GM19455 (cell line): ENCODE results near the gene VPS16.
"Not testable (repeated sequence)": the region's sequence is repeated elsewhere in the genome, so short reads cannot be mapped to it uniquely, and the experiment has no call there.

ENCODE experiments used
- ATAC-seq: cut with Tn5 transposase; IDR thresholded peaks from one replicate; pipeline ENCODE4 v1.9.1; 2021; ENCODE audit not compliant: unreplicated experiment

VPS16 gene

DNA sequence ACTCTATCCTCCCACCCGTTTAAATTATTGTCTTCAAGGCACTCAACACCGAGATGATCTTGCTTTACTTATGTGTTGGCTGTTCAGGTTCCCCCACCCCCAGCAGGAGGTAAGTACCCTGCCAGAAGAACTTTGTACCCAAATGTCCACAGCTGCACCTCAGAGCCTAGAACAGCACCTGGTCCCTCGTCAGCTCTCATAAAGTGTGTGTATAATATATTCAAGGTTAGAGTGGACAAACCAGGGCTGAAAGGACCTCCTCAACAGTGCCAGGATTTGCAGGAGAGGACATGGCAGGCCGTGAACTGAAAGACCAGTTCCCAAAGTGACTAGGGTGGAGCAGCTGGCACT is 34.2 kb upstream of the VPS16 start:
- ATAC-seq: no peak

DNA sequence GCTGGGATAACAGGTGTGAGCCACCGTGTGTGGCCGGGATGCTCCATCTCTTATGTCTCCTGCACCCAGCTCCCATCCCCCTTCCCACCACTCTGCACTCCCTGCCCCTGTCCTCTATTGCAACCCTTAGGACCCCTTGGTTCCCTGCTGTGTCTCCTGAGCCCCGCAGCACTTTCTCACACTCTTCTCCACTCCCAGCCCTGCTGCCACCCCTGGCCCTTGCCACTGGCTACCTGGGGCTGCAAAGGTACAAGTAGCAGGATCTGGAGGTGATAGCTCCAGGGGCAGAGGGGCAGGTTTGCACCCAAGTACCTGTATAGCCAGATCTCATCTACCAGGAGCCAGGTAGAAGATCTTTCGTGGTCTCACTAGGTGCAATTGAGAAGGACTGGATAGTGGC is 33.5 kb upstream of the VPS16 start:
- ATAC-seq: no peak

DNA sequence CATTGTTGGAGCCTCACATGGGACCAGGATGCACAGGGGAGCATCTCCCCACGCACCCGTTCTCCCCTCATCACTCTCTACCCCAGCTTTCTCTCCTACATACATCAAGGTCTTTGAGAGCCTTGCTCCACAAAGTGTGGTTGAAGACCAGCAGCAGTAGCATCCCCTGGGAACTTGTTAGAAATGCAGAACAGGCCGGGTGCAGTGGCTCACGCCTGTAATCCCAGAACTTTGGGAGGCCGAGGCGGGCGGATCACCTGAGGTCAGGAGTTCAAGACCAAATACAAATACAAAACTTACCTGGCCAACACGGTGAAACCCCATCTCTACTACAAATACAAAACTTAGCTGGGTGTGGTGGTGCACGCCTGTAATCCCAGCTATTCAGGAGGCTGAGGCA is 32.6 kb upstream of the VPS16 start:
- ATAC-seq: not testable (repeated sequence)

DNA sequence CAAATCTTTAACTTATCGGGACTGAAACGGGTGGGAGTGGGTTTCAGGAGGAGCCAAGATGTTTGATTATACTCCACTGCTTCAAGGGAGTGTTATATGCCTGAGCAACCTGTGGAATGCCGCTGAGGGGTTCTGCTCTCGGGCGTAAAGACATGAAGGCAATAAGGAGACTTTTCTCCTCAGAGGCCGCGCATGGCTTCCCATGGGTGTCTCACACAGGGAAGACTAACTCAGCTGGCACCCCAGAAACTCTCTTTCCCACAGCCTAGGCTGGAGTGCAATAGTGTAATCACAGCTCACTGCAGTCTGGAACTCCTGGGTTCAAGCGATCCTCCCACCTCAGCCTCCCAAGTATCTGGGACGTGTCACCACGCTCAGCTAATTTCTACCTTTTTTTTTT is 30.9 kb upstream of the VPS16 start:
- ATAC-seq: no peak

DNA sequence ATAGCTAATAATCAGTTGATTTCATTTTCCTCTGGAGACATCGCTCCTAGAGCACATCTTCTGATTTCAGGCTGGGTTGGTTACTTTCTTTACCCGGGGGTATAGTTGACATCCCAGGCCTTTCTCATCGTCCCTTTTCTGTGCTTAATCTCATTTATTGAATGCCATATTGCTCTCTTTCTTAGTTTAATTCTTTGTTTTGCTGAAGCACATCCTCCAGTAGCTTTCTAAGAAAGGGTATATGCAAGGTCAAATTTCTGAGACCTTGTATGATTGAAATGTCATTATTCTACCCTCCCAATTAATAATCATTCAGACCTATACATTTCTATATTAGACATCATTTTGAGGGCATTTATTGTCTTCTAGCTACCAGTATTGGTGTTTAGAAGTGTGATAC is 28.4 kb upstream of the VPS16 start:
- ATAC-seq: no peak

DNA sequence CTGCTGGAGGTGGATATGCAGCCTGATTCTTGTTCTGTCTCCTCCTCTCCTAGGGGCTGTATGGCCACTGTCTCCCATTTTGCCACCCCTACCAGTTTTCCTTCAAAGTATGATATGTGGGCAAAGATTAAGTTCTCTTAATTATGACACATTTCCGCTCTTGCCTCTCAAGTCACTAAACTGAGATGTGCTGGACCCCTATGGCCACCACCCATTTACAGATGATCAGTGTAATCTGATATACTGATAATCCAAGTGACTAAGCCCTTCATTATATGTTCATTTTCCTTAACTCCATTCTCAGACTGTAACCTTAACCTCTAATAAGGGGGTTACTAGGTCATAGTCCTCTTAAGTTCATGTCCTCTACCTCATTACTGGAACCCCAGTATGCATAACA is 26.5 kb upstream of the VPS16 start:
- ATAC-seq: no peak

DNA sequence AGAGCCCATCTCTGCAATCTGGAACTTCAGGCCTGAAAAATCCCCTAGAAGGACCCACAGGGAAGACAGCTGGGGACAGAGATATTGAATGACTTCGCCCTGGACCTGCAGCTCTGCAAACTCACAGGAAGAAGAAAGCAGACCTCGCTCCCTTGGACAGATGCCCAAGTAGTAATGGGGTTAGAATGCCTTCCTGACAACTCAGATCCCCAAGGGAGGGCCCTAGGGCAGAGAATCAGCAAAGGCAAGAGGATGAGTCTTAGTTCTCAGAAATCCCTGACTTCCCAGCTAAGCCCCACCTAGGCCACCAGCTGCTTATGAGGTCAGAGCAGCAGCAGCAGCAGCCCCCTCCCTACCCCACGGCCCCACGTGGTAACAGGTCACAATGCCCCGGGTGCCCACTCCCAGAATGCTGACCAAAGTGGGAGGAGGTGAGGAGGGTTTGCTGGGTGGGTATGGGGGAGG is 25.9 kb upstream of the VPS16 start, which contains the start of gene C20orf141:
Gene C20orf141, plus strand, starts transcription at position 401 of the 465 bp plus-strand sequence. CDS start 198 bp downstream, outside the sequence.
- ATAC-seq: no peak

DNA sequence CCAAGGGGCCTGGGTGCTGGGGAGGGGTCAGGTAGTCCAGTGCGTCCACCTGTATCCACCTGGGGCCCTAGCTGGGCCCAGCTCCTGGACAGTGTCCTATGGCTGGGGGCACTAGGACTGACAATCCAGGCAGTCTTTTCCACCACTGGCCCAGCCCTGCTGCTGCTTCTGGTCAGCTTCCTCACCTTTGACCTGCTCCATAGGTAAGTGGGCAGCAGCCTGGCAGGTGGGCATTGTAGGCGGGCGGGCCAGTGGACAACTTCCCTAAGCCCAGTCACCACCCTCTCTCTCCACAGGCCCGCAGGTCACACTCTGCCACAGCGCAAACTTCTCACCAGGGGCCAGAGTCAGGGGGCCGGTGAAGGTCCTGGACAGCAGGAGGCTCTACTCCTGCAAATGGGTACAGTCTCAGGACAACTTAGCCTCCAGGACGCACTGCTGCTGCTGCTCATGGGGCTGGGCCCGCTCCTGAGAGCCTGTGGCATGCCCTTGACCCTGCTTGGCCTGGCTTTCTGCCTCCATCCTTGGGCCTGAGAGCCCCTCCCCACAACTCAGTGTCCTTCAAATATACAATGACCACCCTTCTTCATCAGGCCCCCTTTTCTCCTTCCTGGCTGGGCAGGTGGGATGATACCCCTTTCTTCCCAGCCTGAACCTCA is 25.2 kb upstream of the VPS16 start:
- no peak for ATAC-seq

DNA sequence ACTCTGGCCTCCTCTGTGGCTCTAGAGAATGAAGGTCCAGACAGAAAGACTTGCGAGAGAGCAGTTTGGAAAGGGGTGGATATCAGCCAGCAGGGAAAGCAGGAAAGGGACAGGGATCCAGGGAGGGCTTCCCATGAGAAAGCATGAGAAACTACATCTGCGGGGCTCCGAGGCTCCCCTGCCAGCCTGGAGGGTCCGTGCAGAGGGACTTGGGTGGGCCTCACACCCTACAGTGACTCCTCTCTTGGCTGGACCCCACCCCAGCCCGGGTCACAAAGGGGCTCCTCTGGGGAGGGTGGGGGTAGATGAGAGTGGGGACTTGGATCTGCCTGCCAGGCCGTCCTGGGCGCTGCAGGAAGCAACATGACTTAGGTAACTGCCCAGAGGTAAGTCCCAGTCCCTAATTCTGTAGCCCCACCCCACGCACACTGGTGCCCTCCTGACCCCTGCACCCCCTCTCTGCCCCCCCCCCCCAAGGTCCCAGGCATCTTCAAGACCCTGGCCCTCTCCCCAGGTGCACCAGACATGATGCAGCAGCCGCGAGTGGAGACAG is 24.4 kb upstream of the VPS16 start, which contains the start of gene TMEM239:
Gene TMEM239, plus strand, starts transcription at position 335 of the 553 bp plus-strand sequence. Its CDS starts 191 bp downstream, at position 526.
- ATAC-seq: no peak

DNA sequence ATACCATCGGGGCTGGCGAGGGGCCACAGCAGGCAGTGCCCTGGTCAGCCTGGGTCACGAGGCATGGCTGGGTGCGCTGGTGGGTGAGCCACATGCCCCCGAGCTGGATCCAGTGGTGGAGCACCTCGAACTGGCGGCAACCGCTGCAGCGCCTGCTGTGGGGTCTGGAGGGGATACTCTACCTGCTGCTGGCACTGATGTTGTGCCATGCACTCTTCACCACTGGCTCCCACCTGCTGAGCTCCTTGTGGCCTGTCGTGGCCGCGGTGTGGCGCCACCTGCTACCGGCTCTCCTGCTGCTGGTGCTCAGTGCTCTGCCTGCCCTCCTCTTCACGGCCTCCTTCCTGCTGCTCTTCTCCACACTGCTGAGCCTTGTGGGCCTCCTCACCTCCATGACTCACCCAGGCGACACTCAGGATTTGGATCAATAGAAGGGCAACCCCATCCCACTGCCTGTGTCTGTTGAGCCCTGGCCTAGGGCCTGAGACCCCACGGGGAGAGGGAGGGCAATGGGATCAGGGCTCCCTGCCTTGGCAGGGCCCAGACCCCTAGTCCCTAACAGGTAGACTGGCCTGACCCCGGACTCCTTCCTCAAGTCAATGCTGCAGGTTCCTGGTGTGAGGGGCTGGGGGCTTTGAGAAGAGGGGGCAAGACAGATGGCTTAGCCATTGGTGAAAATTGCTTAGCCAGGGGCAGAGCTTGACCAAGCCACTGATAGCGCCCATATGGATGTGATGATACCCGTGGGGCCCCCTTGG is 23.8 kb upstream of the VPS16 start:
- ATAC-seq: no peak

DNA sequence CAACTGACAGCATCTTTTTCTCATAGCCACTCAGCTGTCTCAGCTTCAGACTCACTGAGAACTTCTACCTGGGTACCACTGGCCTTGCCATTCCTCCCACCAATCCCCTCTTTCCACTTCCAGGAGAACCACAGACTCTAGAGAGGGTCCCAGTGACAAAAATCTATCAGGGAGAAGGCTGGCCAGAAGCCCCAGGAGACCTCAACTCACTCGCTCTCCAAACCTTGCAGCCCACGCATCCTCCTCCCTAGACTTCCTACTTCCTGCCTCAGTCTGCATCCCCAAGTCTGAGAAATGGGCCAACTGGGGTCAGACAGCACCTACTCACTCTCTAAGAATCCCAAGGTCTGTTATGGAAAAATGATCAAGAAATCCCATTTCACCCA is 23.2 kb upstream of the VPS16 start:
- ATAC-seq: no peak

DNA sequence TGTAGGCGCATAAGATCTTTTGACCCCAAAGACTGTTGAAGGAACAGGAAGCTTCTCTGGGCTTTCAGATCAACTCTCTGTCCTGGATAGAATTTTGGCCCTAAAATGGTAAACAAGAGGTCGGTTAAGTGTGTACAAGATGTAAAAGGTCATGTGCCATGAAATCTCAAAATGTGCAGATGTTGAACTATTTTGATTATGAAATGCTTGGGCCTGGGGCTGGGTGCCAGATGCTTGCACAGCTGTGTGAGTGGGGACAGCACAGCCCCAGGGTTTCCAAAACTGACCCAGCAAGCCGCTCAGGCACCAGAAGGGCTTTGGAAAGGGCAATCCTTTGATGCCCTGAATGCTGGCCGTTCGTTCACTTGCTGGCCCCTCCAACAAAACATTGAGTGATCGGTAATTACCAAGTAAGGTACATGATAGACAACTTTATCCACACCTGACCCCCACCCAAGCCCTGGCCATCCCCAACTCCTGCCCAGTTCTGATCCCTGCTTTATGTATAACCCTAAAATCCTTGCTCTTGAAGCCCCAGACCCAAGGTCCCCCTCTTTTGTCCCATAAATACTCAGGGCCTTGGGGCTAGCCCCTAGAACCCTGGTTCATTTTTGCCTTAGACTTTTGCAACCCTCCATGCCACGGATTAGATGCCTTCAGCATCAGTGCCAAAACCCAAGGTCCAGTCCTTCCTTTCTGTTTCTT is 22.5 kb upstream of the VPS16 start:
- ATAC-seq: no peak

DNA sequence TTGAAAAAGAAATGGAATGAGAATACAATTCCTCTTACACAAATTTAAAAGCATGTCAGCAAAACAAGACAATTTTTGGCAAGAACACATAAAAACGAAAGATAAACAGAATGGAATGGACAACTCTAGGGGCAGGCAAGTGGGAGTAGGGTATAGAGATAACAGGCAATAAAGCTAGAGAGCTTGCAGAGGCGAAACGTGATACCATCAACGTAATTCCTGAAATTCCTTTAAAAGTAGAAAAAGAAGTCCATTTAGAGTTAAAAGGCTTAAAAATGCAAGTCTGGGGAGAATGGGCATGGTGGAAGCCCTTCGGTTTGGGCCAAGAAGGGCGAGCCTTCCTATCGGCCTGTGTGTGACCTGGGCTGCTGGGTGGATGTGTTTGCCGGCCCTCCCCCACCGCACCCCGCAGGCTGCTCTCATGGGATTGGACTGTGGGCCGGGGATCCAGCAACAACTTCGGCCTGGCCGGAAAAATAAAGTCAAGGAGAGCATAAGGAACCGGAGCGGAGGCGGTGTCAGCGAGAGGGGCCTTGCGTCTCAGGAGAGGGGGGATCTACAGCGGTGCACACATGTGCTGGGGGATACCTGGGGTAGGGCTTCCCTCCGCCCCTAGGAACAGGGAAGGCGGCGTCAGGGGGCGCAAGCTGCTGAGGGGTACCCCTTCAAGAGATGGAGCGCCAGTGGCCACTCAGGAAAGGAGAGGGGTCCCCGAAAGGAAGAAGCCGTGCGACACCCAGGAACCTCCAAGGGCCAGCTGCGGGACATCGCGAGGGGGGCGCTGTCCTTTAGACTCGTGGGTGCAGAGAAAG is 20.3 kb upstream of the VPS16 start:
- no peak for ATAC-seq

DNA sequence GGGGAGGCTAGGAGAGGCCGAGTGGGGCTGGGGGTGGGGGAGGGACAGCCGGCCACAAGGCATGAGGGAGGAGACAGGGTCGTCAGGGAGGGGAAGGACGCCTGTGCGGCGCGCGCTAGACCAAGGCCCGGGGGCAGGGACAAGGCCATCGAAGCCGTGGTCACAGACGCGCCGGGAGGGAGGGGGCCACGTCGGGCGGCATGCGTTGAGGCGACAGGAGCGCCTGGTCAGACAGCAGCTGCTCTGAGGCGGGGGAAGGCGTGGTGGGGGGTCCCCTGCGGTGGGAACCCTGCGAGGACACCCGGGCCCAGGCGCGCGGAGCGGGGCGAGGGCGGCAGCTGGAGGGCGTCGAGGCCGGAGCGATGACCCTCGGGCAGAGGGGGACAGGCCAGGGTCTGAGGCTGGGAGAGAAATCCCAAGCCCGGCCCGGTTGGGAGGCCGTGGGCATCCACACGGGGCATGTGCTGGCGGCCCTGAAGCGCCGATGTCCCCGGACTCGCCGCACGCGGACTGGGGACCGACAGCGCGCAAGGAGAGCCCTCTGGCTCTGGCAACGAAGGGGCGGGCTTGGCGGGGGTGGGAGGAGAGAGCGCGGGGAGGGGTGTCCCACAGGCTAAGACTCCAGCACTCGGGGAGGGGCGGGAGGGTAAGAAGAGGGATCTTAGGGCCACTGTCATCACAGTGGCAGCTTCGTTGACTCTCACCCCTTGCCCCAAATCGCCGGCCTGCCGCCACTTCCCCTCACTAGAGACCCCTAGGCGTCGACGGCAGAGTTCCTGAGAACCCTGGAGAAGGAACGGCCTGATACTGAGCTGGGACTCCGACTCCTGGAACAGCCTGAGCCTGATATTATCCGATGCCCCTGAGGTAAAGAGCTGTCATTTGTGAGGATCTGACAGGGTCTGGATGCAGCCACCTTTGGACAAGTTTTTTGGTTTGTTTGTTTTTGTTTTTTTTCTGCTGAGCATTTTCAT is 19.4 kb upstream of the VPS16 start:
- no peak for ATAC-seq

DNA sequence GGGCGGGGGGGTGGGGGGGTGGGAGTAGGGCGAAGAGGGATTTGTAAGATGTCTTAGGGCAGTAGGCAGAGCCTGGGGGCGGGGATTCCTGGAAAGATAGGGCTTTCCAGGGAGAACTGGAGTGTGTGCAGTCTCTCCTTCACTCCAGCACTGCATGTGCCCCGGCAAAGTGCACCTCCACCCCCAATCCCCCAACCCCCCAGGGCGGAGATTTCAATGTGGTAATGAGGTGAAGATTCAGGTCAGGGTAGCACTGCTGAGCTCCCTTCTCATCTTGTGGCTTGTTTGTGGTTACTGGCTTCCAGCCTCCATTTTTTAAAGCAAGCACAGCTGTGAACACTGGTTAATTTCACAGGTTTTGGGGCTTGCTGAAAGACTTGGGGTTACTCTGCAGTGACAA is 18.5 kb upstream of the VPS16 start:
- no peak for ATAC-seq

DNA sequence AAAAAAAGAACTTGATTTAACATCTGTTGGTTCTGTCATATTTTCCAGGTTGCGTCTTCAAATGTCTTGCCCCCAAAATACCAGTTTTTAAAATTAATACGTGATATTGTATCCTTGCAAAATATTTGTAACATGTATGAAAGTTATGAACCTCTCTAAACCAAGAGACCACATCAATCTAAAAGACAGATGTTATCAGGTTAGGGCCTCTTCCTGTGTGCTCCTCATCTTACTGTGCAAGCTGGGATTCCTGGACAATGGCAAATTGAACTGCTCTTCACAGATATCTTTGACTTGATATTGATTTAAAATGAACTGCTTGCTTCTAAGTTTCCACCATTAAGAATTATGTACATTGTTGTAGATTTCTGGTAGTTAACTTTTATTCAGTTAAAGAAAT is 14.8 kb upstream of the VPS16 start:
- ATAC-seq: no peak

DNA sequence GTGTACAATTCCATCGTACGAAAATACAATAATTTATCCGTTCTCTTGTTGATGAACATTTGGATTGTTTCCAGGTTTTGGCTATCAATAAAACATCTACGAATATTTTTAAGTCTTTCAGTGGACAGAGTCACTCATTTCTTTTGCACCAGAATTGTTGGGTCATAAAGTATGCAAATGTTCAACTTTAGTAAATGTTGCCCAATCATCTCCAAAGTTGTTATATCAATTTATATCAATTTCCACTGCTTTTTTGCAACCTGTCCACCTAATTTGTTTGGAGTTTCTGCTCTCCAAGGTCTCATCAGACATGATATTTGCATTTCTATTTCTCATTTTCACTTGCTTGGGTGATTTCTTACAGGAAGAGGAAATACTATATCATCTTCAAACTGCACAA is 13.9 kb upstream of the VPS16 start:
- no peak for ATAC-seq

DNA sequence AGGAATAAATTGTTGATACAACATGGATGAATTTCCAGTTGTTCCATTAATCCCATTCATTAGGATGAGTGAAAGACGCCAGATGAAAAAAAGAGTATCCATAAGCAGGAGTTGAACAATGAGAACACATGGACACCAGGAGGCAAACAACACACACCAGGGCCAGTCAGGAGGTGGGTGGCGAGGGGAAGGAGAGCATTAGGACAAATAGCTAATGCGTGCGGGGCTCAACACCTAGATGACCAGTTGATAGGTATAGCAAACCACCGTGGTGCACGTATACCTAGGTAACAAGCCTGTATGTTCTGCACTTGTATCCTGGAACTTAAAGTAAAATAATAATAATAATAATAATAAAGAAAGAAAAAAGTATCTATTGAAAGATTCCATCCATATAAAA is 11.2 kb upstream of the VPS16 start:
- ATAC-seq: no peak

DNA sequence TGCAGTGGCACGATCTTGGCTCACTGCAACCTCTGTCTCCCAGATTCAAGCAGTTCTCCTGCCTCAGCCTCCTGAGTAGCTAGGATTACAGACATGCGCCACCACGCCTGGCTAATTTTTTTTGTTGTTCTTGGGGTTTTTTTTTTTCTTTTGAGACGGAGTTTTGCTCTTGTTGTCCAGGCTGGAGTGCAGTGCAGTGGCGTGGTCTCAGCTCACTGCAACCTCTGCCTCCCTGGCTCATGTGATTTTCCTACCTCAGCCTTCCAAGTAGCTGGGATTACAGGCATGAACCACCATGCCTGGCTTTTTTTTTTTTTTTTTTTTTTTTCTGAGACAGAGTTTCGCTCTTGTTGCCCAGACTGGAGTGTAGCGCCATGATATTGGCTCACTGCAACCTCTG is 9.3 kb upstream of the VPS16 start:
- not testable (repeated sequence) for ATAC-seq

DNA sequence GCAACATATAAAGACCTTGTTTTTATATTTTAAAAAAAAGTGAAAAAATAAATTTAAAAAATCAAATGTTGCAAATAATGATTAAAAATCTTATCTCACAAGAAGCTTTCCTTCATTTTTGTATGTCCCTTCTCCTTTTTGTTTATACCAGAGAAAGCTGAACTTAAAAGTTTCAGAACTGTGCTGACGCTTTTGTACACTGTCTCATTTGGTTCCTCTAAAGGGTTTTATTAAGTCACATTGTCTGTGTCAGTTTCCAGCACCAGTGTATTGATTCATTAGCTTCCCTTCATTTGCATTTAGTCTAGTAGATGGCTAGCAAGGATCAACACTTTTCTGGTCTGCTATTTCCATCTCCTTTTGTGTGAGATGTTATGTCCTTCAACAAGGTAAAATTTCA is 6.8 kb upstream of the VPS16 start:
- ATAC-seq: no peak
